Activated T-cell treated with anti-CD3 and anti-CD28 coated beads, Interleukin-2, amount 50 U/mL, for 48 hours (primary cell): Measurements from ENCODE around the gene CDHR2.

Experiments
- DNase-seq, 2 experiments: peaks; one replicate each; pipeline ENCODE4 v3.0.0-alpha.2; 2020

CDHR2 gene

GRCh38 chr5:176643491-176644219 lies 94.5 kb downstream of the CDHR2 start:
- no peak for DNase-seq

- DNase-seq = no peak
Measured at GRCh38 chr5:176644294-176644693, 95.2 kb downstream of the CDHR2 start.

- no peak for DNase-seq
Measured at GRCh38 chr5:176644878-176645670, 95.9 kb downstream of the CDHR2 start.
